ENCODE data around the gene IRF9.

Gene IRF9

GRCh38 chr14:24160850-24161804 is at the start of gene IRF9:
Gene IRF9, plus strand, starts transcription at chr14:24161265. Its CDS starts 880 bp downstream, at chr14:24162145.
- Histone ChIP-seq H3F3A (ENCODE audit: insufficient read depth, low read length) (no peaks in the 10 kb centered on the region), H3K79me2 (ENCODE audit: low read length) (peaks cover 12% of the 10 kb centered on the region), H3K27me3 (replicated peaks; ENCODE audit: insufficient read depth, low read length) (no peaks in the 10 kb centered on the region), H2AFZ (ENCODE audit: low read length) (0 out of 2 replicates have a peak within 1 kb of the TSS, but pooled peaks have one; percentile 11), H3K36me3 (replicated peaks; ENCODE audit: insufficient read depth, low read length) (no peaks in the 10 kb centered on the region), H3K4me1 (ENCODE audit: low read length) (no peaks in the 10 kb centered on the region), H3K4me2 (ENCODE audit: low read depth, low read length) (peak within 1 kb of the TSS; percentile 93), H3K9me3 (replicated peaks; ENCODE audit: insufficient read depth, low read length) (no peaks in the 10 kb centered on the region), H3K9me2 (replicated peaks; ENCODE audit: insufficient read depth, low read length) (no peaks in the 10 kb centered on the region), H3K4me3 (ENCODE audit: low read length) (peak within 1 kb of the TSS; percentile 73), H4K20me1 (ENCODE audit: insufficient read depth, low read length) (no peaks in the 10 kb centered on the region), H3K9ac (ENCODE audit: low read length) (peak within 1 kb of the TSS; percentile 76), H3K27ac (ENCODE audit: low read length) (peak within 1 kb of the TSS; percentile 50; the same call in 1 of the 2 replicates)
- peak; percentile 82 for DNase-seq
- TF ChIP-seq CTCF (IDR thresholded peaks at IDR 0.05; ENCODE audit: low read length) (peak; percentile 69), EZH2phosphoT487 (IDR thresholded peaks at IDR 0.05; ENCODE audit: low read length) (no peak)

- H3K27ac ChIP-seq (ENCODE audit: low read length), result peak overlapping the region; percentile 100
- DNase-seq, result no peak
- no peaks in the 10 kb centered on the region for H4K20me1 ChIP-seq (ENCODE audit: insufficient read depth, low read length)
- no peaks in the 10 kb centered on the region for H3K9me3 ChIP-seq (replicated peaks; ENCODE audit: insufficient read depth, low read length)
- no peaks in the 10 kb centered on the region for H3K36me3 ChIP-seq (replicated peaks; ENCODE audit: insufficient read depth, low read length)
- H3K9me2 ChIP-seq (replicated peaks; ENCODE audit: insufficient read depth, low read length), result no peaks in the 10 kb centered on the region
- peak overlapping the region; percentile 84 for H3K4me2 ChIP-seq (ENCODE audit: low read depth, low read length)
- peaks cover 18% of the 10 kb centered on the region for H3K4me1 ChIP-seq (ENCODE audit: low read length)
- peak overlapping the region; percentile 58; the same call in 1 of the 2 replicates for H2AFZ ChIP-seq (ENCODE audit: low read length)
- H3K79me2 ChIP-seq (ENCODE audit: low read length), result peaks cover 13% of the 10 kb centered on the region
- H3K27me3 ChIP-seq (replicated peaks; ENCODE audit: insufficient read depth, low read length), result no peaks in the 10 kb centered on the region
- H3K4me3 ChIP-seq (ENCODE audit: low read length), result peak overlapping the region; percentile 87
- peaks cover 22% of the 10 kb centered on the region for H3F3A ChIP-seq (ENCODE audit: insufficient read depth, low read length)
- peak overlapping the region; percentile 93 for H3K9ac ChIP-seq (ENCODE audit: low read length)
- no peak for TF ChIP-seq CTCF (IDR thresholded peaks at IDR 0.05; ENCODE audit: low read length)
- no peak for TF ChIP-seq EZH2 (optimal IDR thresholded peaks at IDR 0.05; ENCODE audit: low read depth, low read length)
- no peak for TF ChIP-seq EZH2phosphoT487 (IDR thresholded peaks at IDR 0.05; ENCODE audit: low read length)
These were observed 47.7 kb upstream of the IRF9 start for GRCh38 chr14:24113379-24113800.

GRCh38 chr14:24113801-24114531 is 47.1 kb upstream of the IRF9 start:
- Histone ChIP-seq H2AFZ (ENCODE audit: low read length) (peak overlapping the region; percentile 58; the same call in 1 of the 2 replicates), H3K4me1 (ENCODE audit: low read length) (peaks cover 14% of the 10 kb centered on the region), H3F3A (ENCODE audit: insufficient read depth, low read length) (peaks cover 22% of the 10 kb centered on the region), H3K27me3 (replicated peaks; ENCODE audit: insufficient read depth, low read length) (no peaks in the 10 kb centered on the region), H4K20me1 (ENCODE audit: insufficient read depth, low read length) (no peaks in the 10 kb centered on the region), H3K9me3 (replicated peaks; ENCODE audit: insufficient read depth, low read length) (no peaks in the 10 kb centered on the region), H3K4me3 (ENCODE audit: low read length) (peak overlapping the region; percentile 87), H3K9me2 (replicated peaks; ENCODE audit: insufficient read depth, low read length) (no peaks in the 10 kb centered on the region), H3K27ac (ENCODE audit: low read length) (peak overlapping the region; percentile 100), H3K79me2 (ENCODE audit: low read length) (peaks cover 13% of the 10 kb centered on the region), H3K9ac (ENCODE audit: low read length) (peak overlapping the region; percentile 93), H3K4me2 (ENCODE audit: low read depth, low read length) (peak overlapping the region; percentile 84), H3K36me3 (replicated peaks; ENCODE audit: insufficient read depth, low read length) (no peaks in the 10 kb centered on the region)
- peak; percentile 62 for DNase-seq
- TF ChIP-seq EZH2phosphoT487 (IDR thresholded peaks at IDR 0.05; ENCODE audit: low read length) (no peak), CTCF (IDR thresholded peaks at IDR 0.05; ENCODE audit: low read length) (no peak), EZH2 (optimal IDR thresholded peaks at IDR 0.05; ENCODE audit: low read depth, low read length) (no peak)
